Natural killer cell treated with Interleukin-12 subunit alpha and Interleukin-12 subunit beta and Interleukin-15 and Interleukin-18, amount 100 ng/mL, for 72 hours (primary cell): ENCODE measurements around the gene MATK. TPM values are rescaled to one million over a fixed set of nuclear protein-coding genes. Genes with fewer than 3 reads are reported as not detected.
A peak's percentile ranks its signal among the peaks of the same experiment; 100 is the strongest.

Source experiments
- ATAC-seq, 2 donors: fragments of 150-1000 bp; cut with Tn5 transposase in 1 of 2; sonication (Bioruptor Pico), chemical (Tn5 transposase) in 1 of 2; 2 replicates each; pipeline ENCODE4 v1.10.0; 2021
- DNase-seq: peaks from one replicate; pipeline ENCODE4 v3.0.0; 2022; ENCODE audit warnings: low spot score
- H3K27ac Mint-ChIP-seq, 2 donors: 1 replicate in 1 of 2; 2 replicates in 1 of 2; pipeline ENCODE4 v1.8.0; 2022; ENCODE audit warnings: mixed read lengths in 2 of 2, mild to moderate bottlenecking in 1 of 2, moderate library complexity in 1 of 2
- H3K27me3 Mint-ChIP-seq, 2 donors: 1 replicate in 1 of 2; 2 replicates in 1 of 2; pipeline ENCODE4 v1.8.0; 2022; ENCODE audit warnings: mixed read lengths in 2 of 2
- H3K36me3 Mint-ChIP-seq: one replicate; pipeline ENCODE4 v1.8.0; 2022; ENCODE audit warnings: mixed read lengths
- H3K4me1 Mint-ChIP-seq, 2 donors: 1 replicate in 1 of 2; 2 replicates in 1 of 2; pipeline ENCODE4 v1.8.0; 2022; ENCODE audit warnings: low read depth in 2 of 2, mixed read lengths in 2 of 2, mild to moderate bottlenecking in 1 of 2
- H3K4me3 Mint-ChIP-seq: one replicate; pipeline ENCODE4 v1.8.0; 2022; ENCODE audit warnings: mixed read lengths
- H3K9me3 Mint-ChIP-seq: 2 replicates; pipeline ENCODE4 v1.8.0; 2022; ENCODE audit warnings: mixed read lengths
- total RNA-seq, 2 donors: library from RNA; stranded (reverse); gene quantifications; one replicate each; pipeline ENCODE4 v1.2.3, GENCODE V29; 2022

MATK gene
- total RNA-seq, 2 donors from 2014 or later: 58.5 to 61.9 TPM

DNA sequence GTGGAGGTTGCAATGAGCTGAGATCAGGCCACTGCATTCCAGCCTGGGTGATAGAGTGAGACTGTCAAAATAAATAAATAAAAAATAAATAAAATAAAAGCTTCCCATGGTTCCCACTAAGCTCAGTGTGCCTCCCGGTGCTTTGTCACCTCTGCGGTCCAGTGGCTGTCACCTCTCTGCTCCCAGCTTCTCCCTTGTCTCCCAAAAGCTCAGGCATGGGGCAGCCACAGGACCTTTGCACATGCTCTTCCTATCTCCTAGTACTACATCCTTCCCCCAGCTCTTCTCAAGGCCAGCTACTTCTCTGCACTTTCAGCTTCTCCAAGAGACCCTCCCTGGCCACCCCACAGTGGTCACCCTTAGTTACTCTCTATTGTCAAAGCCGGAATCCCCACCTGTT is 7.6 kb upstream of the MATK start:
- peaks cover 15% of the 10 kb centered on the region for H3K36me3 Mint-ChIP-seq
- peaks cover 49 to 51% of the 10 kb centered on the region in 2 donors for H3K4me1 Mint-ChIP-seq
- H3K27ac Mint-ChIP-seq: peak overlapping the region; percentile 36 to 66
- no peaks in the 10 kb centered on the region for H3K27me3 Mint-ChIP-seq
- ATAC-seq (no peak), DNase-seq (no peak)
- H3K9me3 Mint-ChIP-seq: peaks cover 6% of the 10 kb centered on the region
- H3K4me3 Mint-ChIP-seq: no peak overlapping the region

DNA sequence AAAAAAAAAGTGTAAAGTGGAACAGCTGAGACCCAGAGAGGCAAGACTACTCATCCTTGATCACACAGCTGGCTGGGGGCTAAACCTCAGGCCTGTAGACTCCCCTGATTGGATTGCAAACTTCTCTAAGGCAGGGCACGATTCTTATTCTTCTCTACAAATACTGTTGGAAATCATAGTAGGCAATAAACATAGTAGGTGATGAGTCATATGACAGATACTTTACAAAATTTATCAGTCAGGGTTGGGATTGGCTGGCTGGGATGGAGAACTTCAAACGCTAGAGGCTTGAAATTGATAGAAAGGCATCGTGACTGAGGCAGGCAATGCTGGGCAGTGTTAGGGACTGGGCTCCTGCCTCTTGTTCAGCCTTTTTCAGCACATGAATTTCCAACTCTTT is 5.9 kb upstream of the MATK start:
- Mint-ChIP-seq H3K27ac (peak overlapping the region in 1 of 2 donors; percentile 46), H3K27me3 (no peaks in the 10 kb centered on the region), H3K36me3 (peaks cover 8% of the 10 kb centered on the region), H3K9me3 (peaks cover 6% of the 10 kb centered on the region), H3K4me3 (peak overlapping the region; percentile 12), H3K4me1 (peaks cover 48 to 50% of the 10 kb centered on the region in 2 donors)
- ATAC-seq: no peak
- no peak for DNase-seq

DNA sequence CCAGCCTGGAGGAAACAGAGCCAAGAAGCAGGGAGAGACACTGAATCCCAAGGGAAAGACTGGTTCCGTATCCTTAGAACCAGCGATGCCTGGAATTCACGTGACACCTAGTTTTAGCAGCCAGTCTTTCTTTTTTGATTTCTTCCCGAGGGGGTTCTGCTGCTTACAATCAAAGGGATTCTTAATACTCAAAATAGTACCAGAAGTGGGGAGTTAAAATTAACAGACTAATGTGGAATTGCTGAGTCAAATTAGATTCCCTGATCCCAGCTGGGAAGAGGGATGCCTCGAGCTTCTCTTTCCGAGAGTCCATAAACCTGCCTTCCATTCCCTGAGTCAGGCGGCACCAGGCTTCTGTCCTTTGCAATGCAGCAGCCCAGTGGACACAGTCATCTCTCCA is 4.8 kb upstream of the MATK start:
- H3K4me1 Mint-ChIP-seq: peaks cover 42 to 44% of the 10 kb centered on the region in 2 donors
- no peak for DNase-seq
- peak overlapping the region; percentile 81 for H3K4me3 Mint-ChIP-seq
- no peaks in the 10 kb centered on the region for H3K9me3 Mint-ChIP-seq
- H3K27me3 Mint-ChIP-seq: no peaks in the 10 kb centered on the region
- H3K36me3 Mint-ChIP-seq: no peaks in the 10 kb centered on the region
- peak overlapping the region; percentile 75 to 94 for H3K27ac Mint-ChIP-seq
- ATAC-seq: no peak

DNA sequence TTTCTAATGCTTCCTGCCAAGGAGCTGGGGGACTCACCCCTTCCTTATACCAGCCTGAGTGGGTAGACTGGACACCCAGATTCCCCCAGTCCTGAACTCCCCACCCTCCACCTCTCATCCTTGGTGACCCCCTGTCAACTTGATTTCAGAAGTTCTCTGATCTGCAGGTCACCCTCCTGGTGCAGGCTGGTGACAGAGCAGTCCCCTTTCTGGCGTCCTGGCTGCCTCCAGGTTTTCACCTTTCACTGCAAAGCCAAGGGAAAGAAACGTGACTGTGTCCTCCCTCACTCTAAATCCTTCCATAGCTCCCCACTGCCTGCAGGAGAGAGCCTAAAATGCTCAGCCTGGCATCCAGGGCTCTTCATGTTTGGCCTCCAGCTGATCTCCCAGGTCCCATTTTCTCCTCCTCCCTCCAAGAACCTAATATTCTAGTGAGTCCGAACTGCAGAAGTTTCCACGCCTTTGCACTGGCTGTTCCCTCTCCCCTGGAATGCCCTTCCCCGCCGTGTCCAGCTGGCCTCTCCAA is 4.1 kb upstream of the MATK start:
- Mint-ChIP-seq H3K4me3 (peak overlapping the region; percentile 81), H3K27ac (peak overlapping the region; percentile 75 to 94), H3K4me1 (peaks cover 42 to 44% of the 10 kb centered on the region in 2 donors), H3K27me3 (no peaks in the 10 kb centered on the region), H3K36me3 (no peaks in the 10 kb centered on the region), H3K9me3 (no peaks in the 10 kb centered on the region)
- DNase-seq: no peak
- no peak for ATAC-seq

DNA sequence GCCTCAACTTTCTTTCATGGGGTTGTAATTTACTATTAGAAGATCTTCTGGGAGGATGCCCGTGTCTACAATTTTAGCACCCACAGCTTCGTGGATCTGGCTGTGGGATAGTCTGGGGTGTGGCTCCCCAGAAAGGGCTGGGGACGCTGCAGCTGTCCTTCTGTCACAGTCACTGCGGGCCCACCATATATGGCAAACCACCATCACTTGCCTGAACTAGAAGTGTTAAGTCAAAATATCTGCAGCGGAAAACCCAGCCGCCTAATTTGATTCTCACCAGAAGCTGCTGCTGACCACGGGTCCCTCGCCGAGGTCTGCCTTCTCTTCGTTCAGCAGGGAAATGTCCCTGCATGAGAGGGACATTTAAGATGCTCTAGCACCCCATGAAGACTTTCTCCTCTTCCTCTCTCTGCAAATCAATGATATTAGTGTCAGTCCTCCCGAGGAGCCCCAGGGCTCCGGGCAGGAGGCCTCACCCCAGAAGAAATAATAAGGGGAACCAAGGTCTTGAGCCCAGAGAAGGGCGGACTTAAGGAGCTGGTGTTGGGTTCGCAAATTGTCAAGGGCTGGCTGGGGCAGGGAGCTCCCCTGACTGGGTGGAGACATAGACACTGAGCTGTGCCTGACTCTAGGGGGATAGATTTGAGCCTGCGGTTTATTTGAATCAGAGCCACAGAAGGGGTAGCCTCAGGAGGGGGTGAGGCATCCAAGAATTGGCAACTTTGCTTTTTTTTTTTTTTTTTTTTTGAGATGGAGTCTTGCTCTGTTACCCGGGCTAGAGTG is 3.0 kb upstream of the MATK start:
- Mint-ChIP-seq H3K4me3 (peak overlapping the region; percentile 81), H3K9me3 (no peaks in the 10 kb centered on the region), H3K27me3 (no peaks in the 10 kb centered on the region), H3K27ac (peak overlapping the region; percentile 84 to 94), H3K4me1 (peaks cover 45 to 49% of the 10 kb centered on the region in 2 donors), H3K36me3 (no peaks in the 10 kb centered on the region)
- ATAC-seq (peak; percentile 81 to 84), DNase-seq (peak; percentile 88)

DNA sequence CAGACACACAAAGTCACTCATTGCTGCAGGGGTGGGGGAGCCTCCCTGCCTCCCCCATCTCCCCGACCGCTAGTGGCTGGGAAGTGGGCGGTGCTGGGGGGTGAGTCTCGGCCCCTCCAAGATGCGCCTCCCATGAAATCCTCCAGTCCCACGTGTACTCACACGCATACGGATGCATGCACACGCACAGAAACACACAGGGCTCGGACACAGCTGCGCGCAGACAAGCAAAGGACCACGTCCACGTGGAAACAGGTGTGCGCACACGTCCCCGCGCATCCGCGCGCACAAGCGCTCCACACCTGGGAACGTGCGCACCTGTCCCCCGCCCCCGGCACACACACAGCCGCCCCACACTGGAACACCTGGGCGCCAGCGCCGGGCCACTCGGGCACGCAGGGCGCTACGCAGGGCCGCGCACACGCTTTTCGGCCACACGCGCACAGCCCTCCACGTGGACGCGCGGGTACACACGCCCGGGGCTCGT is 687 bp downstream of the MATK start:
- no peak for DNase-seq
- no peaks in the 10 kb centered on the region for H3K27me3 Mint-ChIP-seq
- ATAC-seq: peak; percentile 11 to 24
- H3K9me3 Mint-ChIP-seq: peaks cover 6% of the 10 kb centered on the region
- H3K4me1 Mint-ChIP-seq: peaks cover 30 to 47% of the 10 kb centered on the region in 2 donors
- H3K4me3 Mint-ChIP-seq: peak overlapping the region; percentile 81
- peaks cover 9% of the 10 kb centered on the region for H3K36me3 Mint-ChIP-seq
- H3K27ac Mint-ChIP-seq: peak overlapping the region in 1 of 2 donors; percentile 35

DNA sequence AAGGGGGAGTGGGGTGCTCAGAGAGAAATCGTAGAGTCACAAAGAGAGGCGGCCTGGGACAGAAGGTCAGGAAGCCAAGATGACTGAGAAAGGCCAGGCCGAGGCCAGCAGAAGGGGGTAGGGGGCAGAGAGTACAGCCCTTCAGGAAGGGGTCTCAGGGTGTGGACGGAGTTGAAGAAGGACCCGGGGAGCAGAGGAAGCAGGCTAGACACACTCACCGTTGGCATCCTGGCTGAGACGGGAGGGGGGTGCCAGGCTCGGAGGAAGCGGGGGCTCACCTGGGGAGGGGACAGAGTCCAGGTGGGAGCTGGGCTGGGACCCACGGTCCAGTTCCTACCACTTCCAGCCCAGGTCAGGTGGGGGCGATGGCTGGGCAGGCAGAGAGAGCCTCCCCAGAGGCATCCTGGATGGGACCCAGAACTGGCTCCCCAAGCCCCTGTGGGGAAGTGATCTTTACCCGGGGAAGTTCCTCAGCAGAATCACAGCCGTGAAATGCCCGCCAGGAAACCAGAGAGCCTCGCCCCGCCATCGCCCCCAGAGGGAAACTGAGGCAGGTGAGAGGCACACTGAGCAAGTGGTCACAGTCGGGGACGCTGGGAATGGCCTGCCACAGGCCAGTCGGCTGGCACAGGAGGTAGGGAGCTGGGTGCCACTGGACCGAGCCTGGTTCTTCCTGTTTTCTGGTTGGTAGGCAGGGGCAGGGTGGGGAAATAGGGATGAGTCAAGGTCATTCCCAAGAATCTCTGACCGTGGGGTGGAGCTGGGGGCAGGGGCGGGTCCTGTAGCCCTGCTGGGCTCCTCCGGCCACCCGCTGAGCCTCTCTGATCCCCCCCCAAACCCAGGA is 1.4 kb downstream of the MATK start:
- ATAC-seq (no peak), DNase-seq (no peak)
- no peaks in the 10 kb centered on the region for H3K27me3 Mint-ChIP-seq
- peak overlapping the region; percentile 81 for H3K4me3 Mint-ChIP-seq
- H3K36me3 Mint-ChIP-seq: peaks cover 9% of the 10 kb centered on the region
- peaks cover 6% of the 10 kb centered on the region for H3K9me3 Mint-ChIP-seq
- peak overlapping the region; percentile 35 to 60 for H3K27ac Mint-ChIP-seq
- H3K4me1 Mint-ChIP-seq: peaks cover 24 to 41% of the 10 kb centered on the region in 2 donors

DNA sequence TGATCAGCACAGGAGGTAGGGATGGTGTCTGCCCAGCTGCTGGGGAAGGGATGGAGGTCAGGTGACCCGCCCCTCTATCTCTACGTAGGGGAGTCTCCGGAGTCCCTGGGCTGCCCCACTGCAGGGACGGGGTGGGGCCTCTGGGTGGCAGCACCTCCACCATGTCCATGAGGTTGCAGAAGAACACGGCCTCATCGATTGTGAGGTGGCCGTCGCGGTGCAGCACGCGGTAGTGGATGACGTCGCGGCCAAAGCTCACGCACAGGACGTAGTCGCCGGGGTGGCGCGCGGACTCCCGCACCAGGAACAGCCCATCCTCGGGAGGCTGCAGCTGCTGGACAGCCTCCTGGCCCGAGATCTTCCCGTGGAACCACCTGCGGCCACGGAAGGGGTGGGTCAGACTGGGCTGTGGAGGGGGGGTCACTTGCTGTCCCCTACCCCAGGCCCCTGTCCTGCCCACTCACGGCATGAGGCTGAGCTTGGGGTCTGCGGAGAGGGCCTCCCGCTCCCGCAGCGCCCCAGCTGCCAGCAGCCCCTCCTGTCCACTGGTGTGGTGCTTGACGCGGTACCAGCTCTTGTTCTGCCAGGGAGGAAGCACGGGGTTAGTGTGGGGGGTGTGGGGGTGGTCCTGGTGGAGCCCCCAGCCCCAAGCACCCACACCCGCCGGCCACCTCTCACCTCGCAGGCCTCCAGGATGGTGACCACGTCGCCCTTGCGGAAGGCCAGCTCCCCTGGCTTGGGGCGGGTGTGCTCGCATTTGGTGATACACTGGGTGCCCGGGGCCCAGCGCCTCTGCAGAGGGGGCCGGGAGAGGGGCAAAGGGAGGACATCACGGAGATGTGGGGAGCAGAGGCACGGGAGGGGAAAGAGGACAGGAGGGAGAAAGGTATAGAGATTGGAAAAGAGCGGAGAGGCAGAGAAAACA is 2.3 kb downstream of the MATK start:
- no peaks in the 10 kb centered on the region for H3K27me3 Mint-ChIP-seq
- H3K4me1 Mint-ChIP-seq: peaks cover 18 to 34% of the 10 kb centered on the region in 2 donors
- peaks cover 9% of the 10 kb centered on the region for H3K36me3 Mint-ChIP-seq
- DNase-seq (peak; percentile 80), ATAC-seq (peak; percentile 58 to 72)
- H3K27ac Mint-ChIP-seq: peak overlapping the region; percentile 35 to 60
- H3K4me3 Mint-ChIP-seq: peak overlapping the region; percentile 81
- peaks cover 6% of the 10 kb centered on the region for H3K9me3 Mint-ChIP-seq

DNA sequence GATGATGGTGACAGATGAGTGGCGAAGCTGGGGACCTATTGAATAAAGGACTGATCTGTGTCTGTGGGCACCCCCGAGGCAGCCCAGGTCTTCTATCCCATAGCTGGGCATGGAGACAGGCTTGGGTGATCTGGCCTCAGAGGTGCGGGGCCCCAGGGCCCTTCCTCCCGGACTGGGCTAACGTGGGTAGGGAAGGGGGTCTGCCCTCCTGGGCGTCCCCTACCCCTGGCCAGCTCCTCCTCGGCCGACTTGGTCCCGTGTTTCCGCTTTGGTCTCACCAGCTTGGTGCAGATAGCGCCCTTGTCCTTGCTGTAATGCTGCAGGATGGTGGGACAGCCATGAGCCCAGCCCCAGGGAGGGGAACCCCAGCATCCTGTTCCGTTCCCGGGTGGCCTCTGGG is 3.3 kb downstream of the MATK start:
- Mint-ChIP-seq H3K4me3 (no peak overlapping the region), H3K27ac (no peak overlapping the region), H3K4me1 (peaks cover 14 to 30% of the 10 kb centered on the region in 2 donors), H3K36me3 (peaks cover 9% of the 10 kb centered on the region), H3K27me3 (no peaks in the 10 kb centered on the region), H3K9me3 (peaks cover 6% of the 10 kb centered on the region)
- ATAC-seq (no peak), DNase-seq (no peak)

DNA sequence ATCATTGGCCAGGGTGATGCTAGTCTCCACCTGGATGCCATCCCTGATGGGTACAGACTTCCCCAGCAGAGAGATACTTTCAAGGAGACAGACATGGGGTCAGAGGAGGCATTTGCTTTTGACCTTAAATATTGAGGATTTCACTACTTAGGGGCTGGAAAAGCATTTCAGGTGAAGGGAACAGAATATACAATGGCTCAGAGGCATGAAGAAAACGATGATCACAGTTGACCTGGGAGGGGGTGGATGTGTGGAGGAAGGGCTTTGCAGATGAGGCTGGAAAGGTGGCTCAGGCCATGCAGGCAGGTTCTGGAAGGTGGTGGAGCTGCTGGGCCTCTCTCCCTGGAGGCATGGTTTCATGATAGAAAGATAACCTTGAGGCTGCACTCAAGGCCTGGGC is 3.9 kb downstream of the MATK start:
- Mint-ChIP-seq H3K9me3 (peaks cover 6% of the 10 kb centered on the region), H3K4me3 (no peak overlapping the region), H3K4me1 (peaks cover 14 to 28% of the 10 kb centered on the region in 2 donors), H3K27ac (peak overlapping the region in 1 of 2 donors; percentile 3), H3K36me3 (peaks cover 9% of the 10 kb centered on the region), H3K27me3 (no peaks in the 10 kb centered on the region)
- DNase-seq: no peak
- no peak for ATAC-seq

DNA sequence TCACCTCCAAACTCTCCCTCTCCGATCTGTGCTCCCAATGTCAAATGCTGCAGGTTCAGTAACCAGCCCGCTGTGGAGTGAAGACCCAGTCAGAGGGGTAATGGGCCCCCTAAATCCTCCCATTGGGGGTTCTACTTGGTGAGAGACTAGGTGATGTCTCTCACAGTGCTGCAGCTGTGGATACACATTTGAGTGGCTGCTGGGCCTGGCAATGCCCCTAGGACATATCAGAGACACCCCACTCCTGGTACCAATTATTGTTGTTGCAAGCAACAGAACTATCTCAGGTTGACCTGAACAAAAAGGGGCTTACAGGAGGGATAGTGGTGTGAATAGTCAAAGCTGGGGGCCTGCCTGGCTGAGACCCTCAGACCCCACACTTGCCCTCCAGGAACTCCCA is 4.6 kb downstream of the MATK start:
- Mint-ChIP-seq H3K9me3 (peaks cover 6% of the 10 kb centered on the region), H3K4me1 (peaks cover 11 to 32% of the 10 kb centered on the region in 2 donors), H3K4me3 (no peak overlapping the region), H3K27me3 (no peaks in the 10 kb centered on the region), H3K27ac (peak overlapping the region in 1 of 2 donors; percentile 3), H3K36me3 (peaks cover 9% of the 10 kb centered on the region)
- ATAC-seq (no peak), DNase-seq (no peak)

DNA sequence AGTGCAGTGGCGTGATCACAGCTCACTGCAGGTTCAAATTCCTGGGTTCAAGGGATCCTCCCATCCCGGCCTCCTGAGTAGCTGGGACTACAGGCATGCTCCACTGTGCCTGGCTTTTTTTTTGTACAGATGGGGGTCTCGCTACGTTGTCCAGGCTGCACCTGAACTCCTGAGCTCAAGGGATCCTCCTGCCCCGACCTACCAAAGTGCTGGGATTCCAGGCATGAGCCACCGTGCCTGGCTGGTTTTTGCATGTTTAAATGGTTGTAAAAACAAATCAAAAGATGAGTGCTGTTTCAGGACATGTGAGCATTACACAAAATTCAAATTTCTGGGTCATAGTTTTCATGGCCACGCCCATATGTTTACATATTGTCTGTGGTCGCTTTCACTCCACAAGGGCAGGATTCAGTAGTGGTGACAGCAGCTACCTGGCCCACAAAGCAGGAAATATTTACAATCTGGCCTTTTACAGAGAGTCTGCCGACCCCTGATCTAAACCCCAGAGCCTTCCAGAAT is 5.3 kb downstream of the MATK start:
- no peak for DNase-seq
- no peak overlapping the region for H3K4me3 Mint-ChIP-seq
- peaks cover 9% of the 10 kb centered on the region for H3K36me3 Mint-ChIP-seq
- ATAC-seq: no peak
- H3K27me3 Mint-ChIP-seq: no peaks in the 10 kb centered on the region
- peaks cover 10 to 35% of the 10 kb centered on the region in 2 donors for H3K4me1 Mint-ChIP-seq
- H3K27ac Mint-ChIP-seq: no peak overlapping the region
- peaks cover 6% of the 10 kb centered on the region for H3K9me3 Mint-ChIP-seq
